TTC549 (cell line): ENCODE data around the gene LRRC27.

Experiments
- FAIRE-seq: peaks from 2 replicates; lab custom pipeline; 2012; peaks lifted over from hg19 to GRCh38; lab: Jason Lieb, UNC

Gene LRRC27

GRCh38 chr10:132416566-132417256 is 84.7 kb downstream of the LRRC27 start:
- no peak for FAIRE-seq

- no peak for FAIRE-seq
Observed at GRCh38 chr10:132417257-132417910, 85.4 kb downstream of the LRRC27 start.

GRCh38 chr10:132417957-132418441 is 86.0 kb downstream of the LRRC27 start:
- no peak for FAIRE-seq

- FAIRE-seq, result no peak
Observed at GRCh38 chr10:132418527-132419416, 86.8 kb downstream of the LRRC27 start.

DNA sequence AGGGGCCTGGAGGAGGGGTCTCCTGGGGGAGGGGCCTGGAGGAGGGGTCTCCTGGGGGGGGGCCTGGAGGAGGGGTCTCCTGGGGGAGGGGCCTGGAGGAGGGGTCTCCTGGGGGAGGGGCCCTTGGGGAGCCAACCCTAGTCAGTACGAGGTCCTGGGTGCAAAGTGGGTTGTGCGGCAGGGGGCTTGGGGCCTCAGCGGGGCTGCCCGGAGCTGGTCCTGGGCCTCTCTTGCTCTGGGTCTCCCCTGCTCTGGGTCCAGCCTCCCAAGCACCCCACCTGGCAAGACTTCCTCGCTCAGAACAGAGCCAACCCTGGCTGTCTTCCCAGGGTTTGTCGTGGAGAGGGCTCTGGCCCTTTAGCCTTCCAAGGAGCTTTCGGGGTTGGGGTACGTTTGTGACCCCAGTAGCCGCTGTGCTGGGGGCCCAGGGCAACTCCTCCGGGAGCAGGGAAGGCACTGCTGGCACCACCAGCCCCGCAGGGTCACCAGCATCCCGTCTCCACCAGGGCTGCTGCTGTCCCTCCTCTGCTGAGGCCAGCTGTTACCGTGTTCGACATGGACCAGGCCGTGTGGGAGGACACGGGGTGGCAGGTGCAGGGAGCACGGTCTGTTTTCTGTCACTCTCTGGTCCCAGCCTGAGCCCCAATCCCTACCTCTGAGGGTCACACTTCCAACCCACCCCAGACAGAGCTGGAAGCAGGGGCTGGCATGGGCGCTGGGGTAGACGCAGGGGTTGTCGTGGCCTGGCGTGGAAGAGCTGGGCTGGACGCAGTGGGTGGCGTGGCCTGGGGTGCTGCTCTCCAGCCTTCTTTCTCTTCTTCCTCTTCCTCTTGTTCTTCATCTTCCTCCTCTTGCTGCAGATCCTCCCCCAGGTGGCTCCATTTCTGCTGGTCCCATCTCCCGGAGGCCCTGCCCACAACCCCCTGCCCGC is 87.8 kb downstream of the LRRC27 start:
- no peak for FAIRE-seq

DNA sequence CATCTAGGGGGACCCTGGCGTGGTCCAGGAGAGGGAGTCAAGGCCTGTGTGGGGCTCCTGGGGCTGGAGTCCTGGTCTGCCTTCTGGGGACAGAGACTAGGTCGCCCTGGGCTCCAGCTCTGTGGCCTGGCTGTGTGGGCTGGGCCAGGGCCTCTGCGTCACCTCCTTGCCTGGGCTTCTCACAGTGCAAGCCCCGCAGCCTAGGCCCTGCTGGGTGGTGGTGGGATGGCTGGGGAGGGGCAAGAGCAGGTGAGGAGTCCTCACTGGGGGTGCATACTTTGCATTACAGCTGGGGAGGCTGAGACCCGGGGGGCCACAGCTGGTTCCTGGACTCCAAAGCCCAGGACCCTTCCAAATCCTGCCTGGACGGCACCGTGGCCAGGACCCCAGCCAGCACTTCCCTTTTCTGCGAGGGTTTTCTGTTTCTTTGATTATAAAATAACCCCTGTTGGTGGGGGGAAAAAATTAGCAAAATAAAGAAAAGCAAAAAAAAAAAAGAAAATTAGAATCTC is 88.5 kb downstream of the LRRC27 start:
- no peak for FAIRE-seq

GRCh38 chr10:132420981-132421846 is 89.2 kb downstream of the LRRC27 start:
- FAIRE-seq, result no peak

DNA sequence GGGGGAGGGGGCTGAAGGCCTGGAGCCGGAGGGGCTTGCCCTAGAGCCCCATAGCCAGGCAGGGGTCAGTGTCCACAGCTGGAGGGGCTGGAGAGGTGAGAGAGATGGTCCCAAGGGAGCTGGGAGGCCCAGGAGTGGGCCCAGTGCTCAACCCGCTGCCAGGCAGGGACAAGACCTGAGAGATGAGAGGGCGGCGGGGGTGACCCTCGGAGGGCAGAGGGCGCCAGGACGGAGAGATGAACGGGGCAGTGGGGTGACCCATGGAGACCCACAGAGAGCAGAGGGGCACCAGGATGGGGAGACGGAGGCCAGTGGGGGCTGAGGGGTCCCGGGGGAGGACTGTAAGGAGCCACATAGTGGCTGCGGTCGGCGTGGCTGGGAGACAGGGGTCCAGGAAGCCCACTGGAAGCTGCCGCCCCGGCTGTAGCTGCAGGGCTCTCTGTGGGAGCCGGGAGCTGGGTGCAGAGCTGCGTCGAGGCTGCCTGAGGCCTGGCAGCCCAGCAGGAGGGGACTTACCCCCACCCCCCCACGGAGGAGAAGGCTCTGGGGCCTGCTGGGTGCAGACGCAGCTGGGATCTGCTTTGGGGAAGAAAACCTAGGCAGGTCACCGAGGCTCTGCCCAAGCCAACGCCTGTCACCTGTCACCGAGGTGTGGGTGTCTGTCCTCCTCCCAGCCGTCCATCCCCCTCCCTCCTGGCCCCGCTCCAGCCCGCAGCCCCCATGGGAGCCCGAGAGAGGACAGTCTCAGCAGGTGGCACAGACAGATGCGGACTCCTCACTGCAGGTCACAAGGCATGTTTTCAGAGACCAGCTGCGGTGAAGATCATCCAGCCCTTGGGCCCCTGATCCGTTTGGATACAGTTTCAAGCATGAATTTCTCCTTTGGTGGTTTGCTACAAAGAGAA is 90.1 kb downstream of the LRRC27 start:
- FAIRE-seq, result no peak

- FAIRE-seq, result no peak
Observed at GRCh38 chr10:132422903-132423825, 91.2 kb downstream of the LRRC27 start.

GRCh38 chr10:132423966-132424861 is 92.2 kb downstream of the LRRC27 start:
- no peak for FAIRE-seq

DNA sequence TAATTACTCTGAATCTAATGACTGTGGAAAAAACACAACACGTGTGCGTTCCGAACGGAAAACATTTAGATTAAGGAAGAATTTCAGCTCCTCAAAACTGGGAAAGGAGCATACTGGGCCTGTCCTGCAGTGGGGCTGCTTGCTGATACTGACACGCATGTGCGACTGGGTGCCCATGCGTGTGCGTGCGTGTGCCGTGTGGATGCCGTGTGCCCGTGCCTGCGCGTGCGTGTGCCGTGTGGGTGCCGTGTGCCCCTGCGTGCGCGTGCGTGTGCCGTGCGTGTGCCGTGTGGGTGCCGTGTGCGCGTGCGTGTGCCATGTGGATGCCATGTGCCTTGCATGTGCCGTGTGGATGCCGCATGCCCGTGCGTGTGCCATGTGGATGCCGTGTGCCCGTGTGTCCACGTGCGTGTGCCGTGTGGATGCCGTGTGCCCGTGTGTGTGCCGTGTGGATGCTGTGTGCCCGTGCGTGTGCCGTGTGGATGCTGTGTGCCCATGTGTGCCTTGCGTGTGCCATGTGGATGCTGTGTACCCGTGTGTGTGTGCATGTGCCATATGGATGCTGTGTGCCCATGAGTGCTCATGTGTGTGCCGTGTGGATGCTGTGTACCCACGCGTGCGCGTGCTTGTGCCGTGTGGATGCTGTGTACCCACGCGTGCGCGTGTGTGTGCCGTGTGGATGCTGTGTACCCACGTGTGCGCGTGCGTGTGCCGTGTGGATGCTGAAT is 93.2 kb downstream of the LRRC27 start:
- no peak for FAIRE-seq

DNA sequence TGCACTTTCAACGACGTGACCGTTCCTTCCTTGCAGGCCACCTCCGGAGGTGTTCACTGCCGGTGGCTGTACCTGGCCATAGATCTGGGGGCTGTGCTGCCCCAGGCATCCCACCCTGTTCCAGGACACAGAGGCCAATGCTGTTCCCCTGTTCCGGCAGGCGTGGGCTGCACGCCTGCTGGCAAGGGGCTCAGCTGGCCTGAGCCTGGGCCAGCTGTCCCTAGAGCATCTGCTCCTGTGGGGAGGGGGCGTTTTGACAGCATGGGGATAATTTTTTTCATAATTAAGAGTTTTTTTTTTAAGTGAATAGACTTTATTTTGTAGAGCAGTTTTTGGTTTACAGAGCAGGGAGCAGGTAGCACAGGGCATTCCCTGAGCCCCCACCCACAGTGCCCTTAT is 93.8 kb downstream of the LRRC27 start:
- no peak for FAIRE-seq

- FAIRE-seq, result no peak
Observed at GRCh38 chr10:132427006-132427771, 95.2 kb downstream of the LRRC27 start.

DNA sequence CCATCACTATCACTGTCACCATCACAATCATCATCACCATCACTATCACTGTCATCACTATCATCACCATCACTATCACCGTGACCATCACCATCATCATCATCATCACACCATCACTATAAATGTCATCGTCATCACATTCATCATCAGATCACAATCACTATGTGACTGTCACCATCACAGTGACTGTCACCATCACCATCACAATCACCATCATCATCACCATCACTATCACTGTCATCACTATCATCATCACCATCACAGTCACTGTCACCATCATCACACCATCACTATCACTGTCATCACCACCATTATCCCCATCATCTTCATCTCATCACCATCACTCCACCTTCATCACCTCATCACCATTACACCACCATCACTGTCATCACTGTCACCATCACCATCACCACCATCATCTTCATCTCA is 96.0 kb downstream of the LRRC27 start:
- FAIRE-seq, result no peak

GRCh38 chr10:132428486-132428995 is 96.5 kb downstream of the LRRC27 start:
- FAIRE-seq, result no peak
